Sigmoid colon (tissue), 7 donors: Measurements from ENCODE around the gene EME2. TPM values are rescaled to one million over a fixed set of nuclear protein-coding genes. Genes with fewer than 3 reads are reported as not detected.
A peak's percentile ranks its signal among the peaks of the same experiment; 100 is the strongest.

ENCODE experiments used
- DNase-seq: peaks from one replicate; pipeline ENCODE4 v3.0.0-alpha.2; 2019
- H3K27ac ChIP-seq, 4 donors: fragments of 200-600 bp; sonication (generic); one replicate each; pipeline ENCODE4 v1.5.1; 2016 to 2019; ENCODE audit warnings: mild to moderate bottlenecking in 1 of 4
- H3K27me3 ChIP-seq, 3 donors: fragments of 200-600 bp; sonication (generic); one replicate each; pipeline ENCODE4 v1.5.1; 2019; ENCODE audit warnings: mild to moderate bottlenecking in 1 of 3
- H3K36me3 ChIP-seq, 4 donors: fragments of 200-600 bp; sonication (generic); one replicate each; pipeline ENCODE4 v1.5.1; 2016 to 2019
- H3K4me1 ChIP-seq, 4 donors: fragments of 200-600 bp; sonication (generic); one replicate each; pipeline ENCODE4 v1.5.1; 2017 to 2019
- H3K4me3 ChIP-seq, 4 donors: fragments of 200-600 bp; sonication (generic); one replicate each; pipeline ENCODE4 v1.5.1; 2017 to 2019; ENCODE audit warnings: mild to moderate bottlenecking in 2 of 4, moderate library complexity in 1 of 4
- H3K9me3 ChIP-seq, 4 donors: fragments of 200-600 bp in 3 of 4; sonication (generic) in 3 of 4; one replicate each; pipeline versions ENCODE4 v1.5.1 to v1.6.1; 2013 to 2019
- CTCF ChIP-seq, 4 experiments: fragments of 450-650 bp in 3 of 4; fragments of 200-600 bp in 1 of 4; IDR thresholded peaks; one replicate each; pipeline ENCODE4 v1.5.1; 2016 to 2019; ENCODE audit warnings: antibody characterized with exemption in 4 of 4, mild to moderate bottlenecking in 3 of 4, moderate library complexity in 2 of 4
- EP300 ChIP-seq, 4 donors: sonication (generic); formaldehyde crosslinking; IDR thresholded peaks; one replicate each; pipeline ENCODE4 v1.6.1; 2017; ENCODE audit warnings: antibody characterized with exemption in 4 of 4
- POLR2A ChIP-seq, 2 donors: fragments of 450-650 bp; IDR thresholded peaks; one replicate each; pipeline ENCODE4 v1.6.1; 2016; ENCODE audit warnings: antibody characterized with exemption in 2 of 2, mild to moderate bottlenecking in 2 of 2, moderate library complexity in 2 of 2
- POLR2AphosphoS5 ChIP-seq, 4 donors: sonication (generic); formaldehyde crosslinking; IDR thresholded peaks; one replicate each; pipeline ENCODE4 v1.6.1; 2017; ENCODE audit warnings: antibody characterized with exemption in 4 of 4
- WGBS, 2 donors: extraction: QIAGEN DNeasy Blood & Tissue Kit; methylation state at CpG; one replicate each; pipeline ENCODE4 v1.1.7; 2013; 5-methylcytosine and 5-hydroxymethylcytosine counted together
- intact Hi-C: fragments of 100-400 bp; cut with DNase I; formaldehyde crosslinking; loops from one replicate; pipeline ENCODE4 v1.15.1; 2023
- polyA plus RNA-seq, 3 donors: library from polyadenylated mRNA; stranded (reverse); fragments of 200-250 nt; gene quantifications; one replicate each; pipeline ENCODE4 v1.2.3, GENCODE V29; 2013
- total RNA-seq, 4 donors: library from RNA; depleted of rRNA; stranded (reverse); fragments of >200 nt; gene quantifications; one replicate each; pipeline ENCODE4 v1.1.0, GENCODE V29; 2016
- donor health status: healthy with polysubstance abuse.
- donor health status: Bipolar disorder and iron deficiency.
- donor health status: healthy.

Gene EME2
- total and polyA plus RNA-seq, 7 donors = 1.8 to 17.1 (median 5.2) TPM

- Histone ChIP-seq H3K27ac (no peak overlapping the region), H3K27me3 (no peaks in the 10 kb centered on the region), H3K9me3 (no peaks in the 10 kb centered on the region), H3K36me3 (peaks cover 0 to 57% (median 32%) of the 10 kb centered on the region in 4 donors), H3K4me3 (no peak overlapping the region), H3K4me1 (peaks cover 0 to 3% (median 0%) of the 10 kb centered on the region in 4 donors)
- no peak for DNase-seq
- WGBS, 2 donors = 95 to 96% methylated on average over 44 of the region's 44 CpGs
- intact Hi-C loops = no loop called here
- TF ChIP-seq POLR2A (IDR thresholded peaks at IDR 0.05) (no peak), POLR2AphosphoS5 (IDR thresholded peaks at IDR 0.05) (no peak), CTCF (IDR thresholded peaks at IDR 0.05) (no peak), EP300 (IDR thresholded peaks at IDR 0.05) (no peak)
These were observed 18.1 kb downstream of the EME2 start for GRCh38 chr16:1790611-1791255.

DNA sequence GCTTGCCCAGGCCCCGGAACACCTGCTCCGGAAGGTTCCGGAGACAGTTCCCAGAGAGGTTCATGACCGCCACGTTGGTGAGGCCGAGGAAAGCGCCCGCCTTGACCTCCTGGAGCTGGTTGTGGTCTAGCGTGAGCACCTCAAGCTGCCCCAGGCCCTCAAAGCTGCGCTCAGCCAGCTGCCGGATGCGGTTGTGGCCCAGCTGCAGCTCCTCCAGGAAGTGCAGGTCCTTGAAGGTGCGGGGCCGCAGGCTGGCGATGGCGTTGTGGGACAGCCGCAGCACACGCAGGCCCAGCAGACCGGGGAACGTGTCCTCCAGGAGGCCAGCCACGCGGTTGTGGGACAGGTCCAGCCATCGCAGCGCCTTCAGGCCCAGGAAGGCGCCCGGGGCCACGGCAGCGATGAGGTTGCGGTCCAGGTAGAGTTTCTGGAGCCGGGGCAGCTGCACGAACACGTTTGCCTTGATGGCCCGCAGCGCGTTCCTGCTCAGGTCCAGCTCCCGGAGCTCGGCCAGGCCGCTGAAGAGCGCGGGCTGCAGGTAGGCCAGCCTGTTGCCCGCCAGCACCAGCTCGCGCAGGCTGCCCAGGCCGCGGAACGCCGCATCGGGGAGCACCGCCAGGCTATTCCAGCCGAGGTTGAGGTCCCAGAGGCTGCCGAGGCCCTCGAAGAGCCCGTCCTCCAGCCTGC, 18.8 kb downstream of the EME2 start:
- Histone ChIP-seq H3K27me3 (no peaks in the 10 kb centered on the region), H3K9me3 (no peaks in the 10 kb centered on the region), H3K27ac (no peak overlapping the region), H3K36me3 (peaks cover 0 to 51% (median 30%) of the 10 kb centered on the region in 4 donors), H3K4me1 (no peaks in the 10 kb centered on the region), H3K4me3 (no peak overlapping the region)
- intact Hi-C loops = no loop called here
- TF ChIP-seq POLR2A (IDR thresholded peaks at IDR 0.05) (no peak), POLR2AphosphoS5 (IDR thresholded peaks at IDR 0.05) (no peak), EP300 (IDR thresholded peaks at IDR 0.05) (no peak), CTCF (IDR thresholded peaks at IDR 0.05) (no peak)
- peak; percentile 57 for DNase-seq
- WGBS, 2 donors = 96% methylated on average over 53 of the region's 53 CpGs

GRCh38 chr16:1791943-1792812, 19.6 kb downstream of the EME2 start:
- no peak overlapping the region for H3K27ac ChIP-seq
- H3K4me1 ChIP-seq = no peaks in the 10 kb centered on the region
- peaks cover 0 to 43% (median 22%) of the 10 kb centered on the region in 4 donors for H3K36me3 ChIP-seq
- TF ChIP-seq CTCF (IDR thresholded peaks at IDR 0.05) = no peak
- peak; percentile 61 for DNase-seq
- H3K4me3 ChIP-seq = no peak overlapping the region
- no peaks in the 10 kb centered on the region for H3K9me3 ChIP-seq
- intact Hi-C loops = no loop called here
- H3K27me3 ChIP-seq = no peaks in the 10 kb centered on the region
- 84 to 88% methylated on average over 59 of the region's 59 CpGs for WGBS, 2 donors

DNA sequence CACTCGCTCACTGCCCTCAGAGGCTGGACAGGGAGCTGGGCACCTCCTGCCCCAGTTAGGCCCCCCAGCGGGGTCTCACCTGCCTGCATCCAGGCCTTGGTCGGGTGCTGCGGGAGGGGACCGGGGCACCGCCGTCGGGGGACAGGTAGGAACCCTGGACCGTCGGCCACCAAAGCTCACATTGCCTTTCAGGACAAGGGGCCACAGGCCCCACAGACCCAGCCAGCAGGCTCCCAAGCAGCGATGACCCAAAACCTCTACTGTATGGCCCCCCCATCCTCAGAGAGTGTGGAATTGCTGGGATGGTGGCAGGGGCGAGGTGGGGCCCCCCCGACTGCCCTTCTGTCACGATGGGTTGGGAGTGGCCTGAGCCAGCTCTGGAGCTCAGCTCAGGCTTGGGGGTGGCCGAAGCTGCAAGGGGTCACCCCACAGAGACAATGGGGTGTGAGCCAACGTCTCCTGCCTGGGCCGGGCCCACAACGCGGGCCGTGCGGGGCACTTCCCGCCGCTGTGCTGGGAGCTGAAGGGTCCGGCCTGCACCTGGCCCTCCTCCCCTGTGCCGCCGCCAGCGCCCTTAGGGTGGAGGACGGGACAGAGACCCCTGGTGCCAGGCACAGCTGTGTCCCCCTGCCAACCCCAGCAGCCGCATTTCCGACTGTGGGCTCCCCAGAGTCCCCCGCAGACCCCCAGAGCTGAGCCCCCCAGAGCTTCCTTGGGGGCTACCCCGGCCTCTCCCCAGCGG, 20.4 kb downstream of the EME2 start:
- intact Hi-C loops = no loop called here
- no peaks in the 10 kb centered on the region for H3K4me1 ChIP-seq

More for the DNA sequence above, 20.4 kb downstream of the EME2 start:
- Histone ChIP-seq H3K9me3 (no peaks in the 10 kb centered on the region), H3K36me3 (peaks cover 0 to 34% (median 15%) of the 10 kb centered on the region in 4 donors), H3K27ac (no peak overlapping the region), H3K27me3 (no peaks in the 10 kb centered on the region), H3K4me3 (no peak overlapping the region)
- DNase-seq = no peak
- TF ChIP-seq POLR2AphosphoS5 (IDR thresholded peaks at IDR 0.05) (no peak), EP300 (IDR thresholded peaks at IDR 0.05) (no peak), CTCF (IDR thresholded peaks at IDR 0.05) (no peak), POLR2A (IDR thresholded peaks at IDR 0.05) (no peak)
- 78 to 88% methylated on average over 33 of the region's 33 CpGs for WGBS, 2 donors
